Epidermal melanocyte (primary cell): ENCODE data around the gene ZW10.

ENCODE experiments used
- DNase-seq: peaks from one replicate; pipeline ENCODE4 v3.0.0; 2011; ENCODE audit warnings: low spot score; ENCODE audit not compliant: insufficient read length

The ZW10 gene

GRCh38 chr11:113698515-113698914, 75.0 kb downstream of the ZW10 start:
- DNase-seq: no peak

- no peak for DNase-seq
Measured at GRCh38 chr11:113697756-113698407, 75.6 kb downstream of the ZW10 start.

GRCh38 chr11:113697111-113697510, 76.4 kb downstream of the ZW10 start:
- DNase-seq: no peak

GRCh38 chr11:113695207-113695606, 78.3 kb downstream of the ZW10 start:
- DNase-seq: no peak

GRCh38 chr11:113694390-113694789, 79.1 kb downstream of the ZW10 start:
- no peak for DNase-seq

- DNase-seq: no peak
Measured at GRCh38 chr11:113693030-113693429, 80.5 kb downstream of the ZW10 start.

GRCh38 chr11:113690619-113691569, 82.6 kb downstream of the ZW10 start:
- no peak for DNase-seq

GRCh38 chr11:113689768-113690618, 83.5 kb downstream of the ZW10 start:
- no peak for DNase-seq

GRCh38 chr11:113685654-113686359, 87.7 kb downstream of the ZW10 start:
- DNase-seq: no peak

GRCh38 chr11:113684496-113684895, 89.0 kb downstream of the ZW10 start:
- no peak for DNase-seq

- DNase-seq: no peak
Measured at GRCh38 chr11:113683481-113684046, 89.9 kb downstream of the ZW10 start.
